Keratinocyte (primary cell): ENCODE data around the gene SLC37A3. TPM values are rescaled to one million over a fixed set of nuclear protein-coding genes. Genes with fewer than 3 reads are reported as not detected.

Experiments
- DNase-seq: peaks from one replicate; pipeline ENCODE4 v3.0.0-alpha.2; 2011; ENCODE audit warnings: low read depth, missing footprints, low spot score
- FAIRE-seq: peaks from 2 replicates; lab custom pipeline; 2011; peaks lifted over from hg19 to GRCh38; lab: Jason Lieb, UNC
- H2AFZ ChIP-seq: 2 replicates; pipeline ENCODE4 v1.6.0; 2012; ENCODE audit warnings: low read length, control low read depth, inconsistent platforms; ENCODE audit not compliant: control insufficient read depth
- H3K27ac ChIP-seq: 2 replicates; pipeline ENCODE4 v1.5.1; 2011; ENCODE audit warnings: low read length; ENCODE audit not compliant: control insufficient read depth, insufficient read depth
- H3K27me3 ChIP-seq: 3 replicates; pipeline ENCODE4 v1.6.0; 2011; ENCODE audit warnings: low read length; ENCODE audit not compliant: control insufficient read depth, insufficient read depth; ENCODE audit errors: extremely low read depth
- H3K36me3 ChIP-seq, 2 experiments: 2 replicates in 1 of 2; 3 replicates in 1 of 2; pipeline ENCODE4 v1.5.1; 2011; ENCODE audit warnings: low read length in 2 of 2, mild to moderate bottlenecking in 1 of 2; ENCODE audit not compliant: control insufficient read depth in 2 of 2, insufficient read depth in 2 of 2; ENCODE audit errors: extremely low read depth in 1 of 2
- H3K4me1 ChIP-seq: 3 replicates; pipeline ENCODE4 v1.5.1; 2011; ENCODE audit warnings: low read length; ENCODE audit not compliant: control insufficient read depth, insufficient read depth; ENCODE audit errors: extremely low read depth
- H3K4me2 ChIP-seq: 3 replicates; pipeline ENCODE4 v1.6.0; 2011; ENCODE audit warnings: low read depth, low read length; ENCODE audit not compliant: control insufficient read depth, insufficient read depth; ENCODE audit errors: extremely low read depth
- H3K4me3 ChIP-seq, 3 experiments: fragments of 200-600 bp in 1 of 3; sonication (generic) in 1 of 3; 2 replicates in 2 of 3; 3 replicates in 1 of 3; pipeline ENCODE4 v1.5.1; 2011 to 2016; ENCODE audit warnings: low read length in 3 of 3, mild to moderate bottlenecking in 3 of 3, control low read depth in 2 of 3, inconsistent platforms in 1 of 3, low read depth in 1 of 3, mixed read lengths in 1 of 3, mixed run types in 1 of 3, moderate library complexity in 1 of 3; ENCODE audit not compliant: control insufficient read depth in 2 of 3, insufficient read depth in 2 of 3; ENCODE audit errors: extremely low read depth in 1 of 3
- H3K79me2 ChIP-seq: 2 replicates; pipeline ENCODE4 v1.6.0; 2012; ENCODE audit warnings: low read length; ENCODE audit not compliant: control insufficient read depth, insufficient read depth
- H3K9ac ChIP-seq: 3 replicates; pipeline ENCODE4 v1.6.0; 2011; ENCODE audit warnings: low read length; ENCODE audit not compliant: control insufficient read depth, insufficient read depth; ENCODE audit errors: extremely low read depth
- H3K9me1 ChIP-seq: 3 replicates; pipeline ENCODE4 v1.6.0; 2011; ENCODE audit warnings: low read length; ENCODE audit not compliant: control insufficient read depth, insufficient read depth; ENCODE audit errors: extremely low read depth
- H3K9me3 ChIP-seq: 2 replicates; pipeline ENCODE4 v1.5.1; 2012; ENCODE audit warnings: low read depth, low read length; ENCODE audit not compliant: control insufficient read depth
- H4K20me1 ChIP-seq: 3 replicates; pipeline ENCODE4 v1.6.0; 2011; ENCODE audit warnings: low read length; ENCODE audit not compliant: control insufficient read depth, insufficient read depth; ENCODE audit errors: extremely low read depth
- CTCF ChIP-seq, 3 experiments: IDR thresholded peaks in 1 of 3; conservative IDR thresholded peaks in 1 of 3; optimal IDR thresholded peaks in 1 of 3; 2 replicates in 2 of 3; 3 replicates in 1 of 3; pipeline versions ENCODE3 to v1.5.1; 2011; ENCODE audit warnings: low read length in 3 of 3, mild to moderate bottlenecking in 3 of 3, moderate library complexity in 2 of 3, control low read depth in 1 of 3, inconsistent platforms in 1 of 3; ENCODE audit not compliant: insufficient read depth in 2 of 3; ENCODE audit errors: extremely low read depth in 1 of 3
- EZH2 ChIP-seq: IDR thresholded peaks from one replicate; pipeline ENCODE4 v1.6.1; 2012; ENCODE audit warnings: inconsistent platforms, mild to moderate bottlenecking, low read length, moderate library complexity
- dilution Hi-C: fragments of 300-500 bp; cut with MboI; formaldehyde crosslinking; loops from one replicate; pipeline ENCODE4 v1.7.0; 2020; ENCODE audit warnings: low sequenced_read_pairs; ENCODE audit not compliant: extremely low pct_ligation_motif_present
- polyA plus RNA-seq, 5 experiments: library from polyadenylated mRNA; depleted of rRNA in 3 of 5; stranded (reverse) in 3 of 5; stranded (forward) in 1 of 5; unstranded in 1 of 5; fragments of >200 nt; gene quantifications; 1 replicate in 1 of 5; 2 replicates in 3 of 5; 3 replicates in 1 of 5; pipeline versions ENCODE4 v1.2.1 to v1.2.3, GENCODE V29; 2011 to 2012; ENCODE audit warnings: missing spikeins in 2 of 5, low read depth in 1 of 5, low replicate concordance in 1 of 5

SLC37A3 gene
- polyA plus RNA-seq, 1 donor (not counting 4 experiments of a cell fraction or from before 2014, with no cell fraction given) = 51.4 TPM

- no peak overlapping the region for H3K9ac ChIP-seq
- H3K79me2 ChIP-seq = peaks cover 38% of the 10 kb centered on the region
- H3K27ac ChIP-seq = no peak overlapping the region
- peaks cover 14% of the 10 kb centered on the region for H3K4me1 ChIP-seq
- DNase-seq (no peak), FAIRE-seq (no peak)
- H3K9me1 ChIP-seq = peaks cover 3% of the 10 kb centered on the region
- dilution Hi-C loops = no loop called here
- H3K27me3 ChIP-seq = no peaks in the 10 kb centered on the region
- H3K4me2 ChIP-seq = peak overlapping the region; percentile 30
- peaks cover 0 to 1% of the 10 kb centered on the region in 2 experiments for H3K36me3 ChIP-seq
- H3K4me3 ChIP-seq = no peak overlapping the region
- no peaks in the 10 kb centered on the region for H3K9me3 ChIP-seq
- no peaks in the 10 kb centered on the region for H4K20me1 ChIP-seq
- no peak overlapping the region for H2AFZ ChIP-seq
- TF ChIP-seq EZH2 (no peak), CTCF (optimal IDR thresholded peaks at IDR 0.05 in 1 of 3, IDR thresholded peaks at IDR 0.05 in 1 of 3, conservative IDR thresholded peaks at IDR 0.05 in 1 of 3; ENCODE audit: extremely low read depth in 1 of 3, insufficient read depth in 2 of 3, low read length in 3 of 3) (no peak)
These were observed 491 bp upstream of the SLC37A3 start for GRCh38 chr7:140398821-140399220.

- Histone ChIP-seq H3K36me3 (peaks cover 0 to 4% of the 10 kb centered on the region in 2 experiments), H3K27ac (no peak overlapping the region), H4K20me1 (peaks cover 18% of the 10 kb centered on the region), H3K9me3 (no peaks in the 10 kb centered on the region), H3K4me2 (no peak overlapping the region), H3K27me3 (no peaks in the 10 kb centered on the region), H3K4me3 (no peak overlapping the region), H3K79me2 (peaks cover 83% of the 10 kb centered on the region), H3K9me1 (peaks cover 3% of the 10 kb centered on the region), H2AFZ (no peak overlapping the region), H3K9ac (no peak overlapping the region), H3K4me1 (peaks cover 13% of the 10 kb centered on the region)
- no peak for DNase-seq
- dilution Hi-C loops = no loop called here
- no peak for TF ChIP-seq EZH2
- TF ChIP-seq CTCF (optimal IDR thresholded peaks at IDR 0.05 in 1 of 3, IDR thresholded peaks at IDR 0.05 in 1 of 3, conservative IDR thresholded peaks at IDR 0.05 in 1 of 3; ENCODE audit: extremely low read depth in 1 of 3, insufficient read depth in 2 of 3, low read length in 3 of 3) = no peak
- no peak for FAIRE-seq
These were observed 4.5 kb downstream of the SLC37A3 start for GRCh38 chr7:140393756-140394306.
